HG03354 (cell line): ENCODE measurements around the gene ADORA1.

Experiments used
- ATAC-seq: cut with Tn5 transposase; IDR thresholded peaks from one replicate; pipeline ENCODE4 v1.9.1; 2021; ENCODE audit warnings: mild to moderate bottlenecking; ENCODE audit not compliant: unreplicated experiment, poor library complexity, severe bottlenecking

Gene ADORA1

GRCh38 chr1:203117611-203118575, 9.6 kb upstream of the ADORA1 start:
- no peak for ATAC-seq

GRCh38 chr1:203120325-203121153, 7.0 kb upstream of the ADORA1 start:
- no peak for ATAC-seq

GRCh38 chr1:203121186-203122015, 6.1 kb upstream of the ADORA1 start:
- ATAC-seq, result no peak

GRCh38 chr1:203122159-203122558, 5.4 kb upstream of the ADORA1 start:
- no peak for ATAC-seq

- ATAC-seq, result no peak
Observed at GRCh38 chr1:203124011-203124410, 3.5 kb upstream of the ADORA1 start.

- ATAC-seq, result no peak
Observed at GRCh38 chr1:203124546-203125317, 2.8 kb upstream of the ADORA1 start.

GRCh38 chr1:203126151-203126865, 1.2 kb upstream of the ADORA1 start:
- no peak for ATAC-seq

GRCh38 chr1:203126866-203127665, 460 bp upstream of the ADORA1 start:
- ATAC-seq, result no peak

- ATAC-seq, result no peak
Observed at GRCh38 chr1:203128431-203128715, 847 bp downstream of the ADORA1 start.

GRCh38 chr1:203128716-203129500, 1.4 kb downstream of the ADORA1 start:
- no peak for ATAC-seq

- no peak for ATAC-seq
Observed at GRCh38 chr1:203129501-203130231, 2.1 kb downstream of the ADORA1 start.

GRCh38 chr1:203130358-203130985, 2.9 kb downstream of the ADORA1 start:
- ATAC-seq, result no peak

GRCh38 chr1:203131548-203132200, 4.1 kb downstream of the ADORA1 start:
- ATAC-seq, result no peak

- no peak for ATAC-seq
Observed at GRCh38 chr1:203133970-203134725, 6.6 kb downstream of the ADORA1 start.
